Endothelial cell of umbilical vein (primary cell): ENCODE results near the gene JARID2. TPM values are rescaled to one million over a fixed set of nuclear protein-coding genes. Genes with fewer than 3 reads are reported as not detected.

ENCODE experiments used
- BruUV-seq: library from RNA; stranded (reverse); fragments of 400-500 nt; replicated peaks from 2 replicates; lab custom pipeline; 2021; lab: Mats Ljungman, UMichigan
- CTCF ChIA-PET: fragments of 300-600, 350-600 bp; sonication (Branson Sonifier 250); formaldehyde crosslinking; loops from one replicate; lab custom pipeline; 2021; ENCODE audit warnings: antibody characterized with exemption, inconsistent platforms; lab: Charles Lee
- POLR2A ChIA-PET: fragments of 300-600, 350-600 bp; sonication (Branson Sonifier 250); formaldehyde crosslinking; loops from one replicate; lab custom pipeline; 2021; ENCODE audit warnings: antibody characterized with exemption, inconsistent platforms; lab: Charles Lee
- DNase-seq: peaks from one replicate; pipeline ENCODE4 v3.0.0-alpha.2; 2011; ENCODE audit warnings: low read depth, low spot score
- FAIRE-seq: peaks from 2 replicates; lab custom pipeline; 2011; peaks lifted over from hg19 to GRCh38; lab: Jason Lieb, UNC
- H2AFZ ChIP-seq: 2 replicates; pipeline ENCODE4 v1.6.0; 2012; ENCODE audit warnings: low read depth, low read length, control low read depth, inconsistent platforms
- H3K27ac ChIP-seq: 2 replicates; pipeline ENCODE4 v1.5.1; 2011; ENCODE audit warnings: low read depth, mild to moderate bottlenecking, control low read depth, low read length, moderate library complexity; ENCODE audit not compliant: insufficient read depth
- H3K27me3 ChIP-seq, 2 experiments: 2 replicates each; pipeline versions ENCODE4 v1.6.0 to v1.6.1; 2011; ENCODE audit warnings: low read length in 2 of 2, mixed read lengths in 1 of 2; ENCODE audit not compliant: control insufficient read depth in 2 of 2, insufficient read depth in 2 of 2
- H3K36me3 ChIP-seq, 2 experiments: 2 replicates in 1 of 2; 3 replicates in 1 of 2; pipeline ENCODE4 v1.5.1; 2011; ENCODE audit warnings: low read length in 2 of 2, mild to moderate bottlenecking in 1 of 2, moderate library complexity in 1 of 2; ENCODE audit not compliant: control insufficient read depth in 2 of 2, insufficient read depth in 2 of 2; ENCODE audit errors: extremely low read depth in 1 of 2
- H3K4me1 ChIP-seq: 3 replicates; pipeline ENCODE4 v1.5.1; 2011; ENCODE audit warnings: mild to moderate bottlenecking, low read length; ENCODE audit not compliant: control insufficient read depth, insufficient read depth; ENCODE audit errors: extremely low read depth
- H3K4me2 ChIP-seq: 2 replicates; pipeline ENCODE4 v1.6.1; 2011; ENCODE audit warnings: low read length, control low read depth, mixed read lengths; ENCODE audit not compliant: insufficient read depth
- H3K4me3 ChIP-seq, 3 experiments: fragments of 200-600 bp in 1 of 3; sonication (generic), shearing (Covaris generic) in 1 of 3; replicated peaks in 1 of 3; 2 replicates each; pipeline ENCODE4 v1.5.1; 2011 to 2016; ENCODE audit warnings: control low read depth in 3 of 3, low read length in 3 of 3, mild to moderate bottlenecking in 2 of 3, inconsistent platforms in 1 of 3, low read depth in 1 of 3, moderate library complexity in 1 of 3; ENCODE audit not compliant: insufficient read depth in 1 of 3
- H3K79me2 ChIP-seq: 2 replicates; pipeline ENCODE4 v1.6.0; 2012; ENCODE audit warnings: low read length, inconsistent platforms; ENCODE audit not compliant: control insufficient read depth, insufficient read depth
- H3K9ac ChIP-seq: replicated peaks from 2 replicates; pipeline ENCODE3; 2011; ENCODE audit warnings: low read length, control low read depth; ENCODE audit not compliant: insufficient read depth; ENCODE audit errors: extremely low read depth
- H3K9me1 ChIP-seq: replicated peaks from 3 replicates; pipeline ENCODE4 v1.6.0; 2011; ENCODE audit warnings: mild to moderate bottlenecking, low read length; ENCODE audit not compliant: control insufficient read depth, insufficient read depth; ENCODE audit errors: extremely low read depth
- H3K9me3 ChIP-seq: replicated peaks from 2 replicates; pipeline ENCODE4 v1.5.1; 2012; ENCODE audit warnings: low read length, inconsistent platforms; ENCODE audit not compliant: control insufficient read depth, insufficient read depth
- H4K20me1 ChIP-seq: replicated peaks from 2 replicates; pipeline ENCODE3; 2011; ENCODE audit warnings: mild to moderate bottlenecking, low read length; ENCODE audit not compliant: control insufficient read depth, insufficient read depth; ENCODE audit errors: extremely low read depth
- EZH2 ChIP-seq: IDR thresholded peaks from 2 replicates; pipeline ENCODE4 v1.6.1; 2012; ENCODE audit warnings: borderline replicate concordance, low read depth, mild to moderate bottlenecking, moderate library complexity, low read length, inconsistent platforms; ENCODE audit not compliant: severe bottlenecking
- FOS ChIP-seq: IDR thresholded peaks from 2 replicates; pipeline ENCODE4 v1.6.1; 2011; ENCODE audit warnings: mild to moderate bottlenecking, low read length, moderate library complexity, borderline replicate concordance; ENCODE audit not compliant: insufficient read depth
- GATA2 ChIP-seq: IDR thresholded peaks from 2 replicates; pipeline ENCODE4 v1.7.0; 2011; ENCODE audit warnings: low read depth, mild to moderate bottlenecking, moderate library complexity, mixed read lengths, low read length; ENCODE audit not compliant: insufficient read length, insufficient read depth
- JUN ChIP-seq: IDR thresholded peaks from 2 replicates; pipeline ENCODE4 v1.6.1; 2011; ENCODE audit warnings: borderline replicate concordance, low read depth; ENCODE audit not compliant: insufficient read length, insufficient read depth
- MYC ChIP-seq: IDR thresholded peaks from one replicate; pipeline ENCODE4 v1.6.1; 2011; ENCODE audit warnings: mild to moderate bottlenecking, low read depth, low read length
- POLR2A ChIP-seq: IDR thresholded peaks from 2 replicates; pipeline ENCODE4 v1.6.1; 2012; ENCODE audit warnings: low read depth, mild to moderate bottlenecking, control low read depth, low read length
- POLR2AphosphoS5 ChIP-seq: IDR thresholded peaks from 2 replicates; pipeline ENCODE4 v1.6.1; 2012; ENCODE audit warnings: low read depth, mild to moderate bottlenecking, control low read depth, low read length, moderate library complexity; ENCODE audit not compliant: insufficient read depth
- dilution Hi-C: fragments of 300-500 bp; cut with MboI; formaldehyde crosslinking; loops from one replicate; pipeline ENCODE4 v1.15.0; 2019; ENCODE audit warnings: low sequenced_read_pairs; ENCODE audit not compliant: extremely low pct_ligation_motif_present
- intact Hi-C: fragments of 100-400 bp; cut with micrococcal nuclease; formaldehyde crosslinking; loops from one replicate; pipeline ENCODE4 v1.10.0; 2022
- polyA plus RNA-seq, 4 experiments: library from polyadenylated mRNA; depleted of rRNA in 3 of 4; stranded (reverse) in 3 of 4; unstranded in 1 of 4; fragments of >200 nt; gene quantifications; 2 replicates each; pipeline versions ENCODE4 v1.2.1 to v1.2.3, GENCODE V29; 2011 to 2012; ENCODE audit warnings: missing spikeins in 1 of 4
- total RNA-seq: library from RNA; stranded (reverse); gene quantifications from 2 replicates; pipeline ENCODE4 v1.2.3, GENCODE V29; 2021
- TF ChIP-seq, protein P1 (sequence below): IDR thresholded peaks from 2 replicates; pipeline ENCODE4 v1.6.1; 2011; ENCODE audit not compliant: insufficient read depth, insufficient read length
- TF ChIP-seq, protein P2 (sequence below), 2 donors: IDR thresholded peaks; 1 replicate in 1 of 2; 2 replicates in 1 of 2; pipeline ENCODE4 v1.5.1; 2011; ENCODE audit warnings: low read length in 2 of 2, mild to moderate bottlenecking in 2 of 2, moderate library complexity in 2 of 2, control low read depth in 1 of 2, inconsistent platforms in 1 of 2, low read depth in 1 of 2; ENCODE audit not compliant: insufficient read depth in 1 of 2; ENCODE audit errors: extremely low read depth in 1 of 2

JARID2 gene
- total and polyA plus RNA-seq, 2 donors (not counting 3 experiments of a cell fraction or from before 2014, with no cell fraction given): 2.9 to 10.6 TPM

DNA sequence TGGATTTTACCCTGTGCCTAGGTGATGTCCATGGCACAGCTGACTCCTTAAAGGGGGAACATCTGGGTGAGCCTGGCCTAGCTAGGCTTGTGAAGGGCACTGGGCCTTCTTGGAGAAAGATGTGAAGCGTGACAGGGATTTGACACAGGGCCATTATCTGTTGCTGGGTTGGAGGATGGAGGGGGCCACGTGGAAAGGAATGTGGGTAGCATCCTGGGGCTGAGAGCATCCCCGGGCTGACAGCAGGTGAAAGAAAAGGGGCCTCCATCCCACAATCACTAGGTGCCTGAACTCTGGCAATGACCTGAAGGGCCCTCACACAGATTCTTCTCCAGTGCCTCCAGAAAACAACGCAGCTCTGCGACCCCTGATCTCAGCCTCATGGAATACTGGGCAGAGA is 292.2 kb downstream of the JARID2 start:
- H3K4me1 ChIP-seq: no peaks in the 10 kb centered on the region
- TF ChIP-seq, protein P1, sequence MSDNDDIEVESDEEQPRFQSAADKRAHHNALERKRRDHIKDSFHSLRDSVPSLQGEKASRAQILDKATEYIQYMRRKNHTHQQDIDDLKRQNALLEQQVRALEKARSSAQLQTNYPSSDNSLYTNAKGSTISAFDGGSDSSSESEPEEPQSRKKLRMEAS: no peak
- TF ChIP-seq FOS: no peak
- TF ChIP-seq POLR2A: no peak
- H3K27me3 ChIP-seq: no peaks in the 10 kb centered on the region
- no peaks in the 10 kb centered on the region for H4K20me1 ChIP-seq
- dilution Hi-C loops (no loop called here), intact Hi-C loops (no loop called here)
- ChIA-PET CTCF (no interaction called here), POLR2A (no interaction called here)
- H3K9me1 ChIP-seq: no peaks in the 10 kb centered on the region
- FAIRE-seq (no peak), DNase-seq (no peak)
- no peak overlapping the region for H3K4me2 ChIP-seq
- no TSS peak for BruUV-seq
- no peak overlapping the region for H3K4me3 ChIP-seq
- H3K27ac ChIP-seq: no peak overlapping the region
- no peak overlapping the region for H2AFZ ChIP-seq
- H3K9me3 ChIP-seq: no peaks in the 10 kb centered on the region
- no peaks in the 10 kb centered on the region for H3K79me2 ChIP-seq
- no peak overlapping the region for H3K9ac ChIP-seq
- no peaks in the 10 kb centered on the region for H3K36me3 ChIP-seq

DNA sequence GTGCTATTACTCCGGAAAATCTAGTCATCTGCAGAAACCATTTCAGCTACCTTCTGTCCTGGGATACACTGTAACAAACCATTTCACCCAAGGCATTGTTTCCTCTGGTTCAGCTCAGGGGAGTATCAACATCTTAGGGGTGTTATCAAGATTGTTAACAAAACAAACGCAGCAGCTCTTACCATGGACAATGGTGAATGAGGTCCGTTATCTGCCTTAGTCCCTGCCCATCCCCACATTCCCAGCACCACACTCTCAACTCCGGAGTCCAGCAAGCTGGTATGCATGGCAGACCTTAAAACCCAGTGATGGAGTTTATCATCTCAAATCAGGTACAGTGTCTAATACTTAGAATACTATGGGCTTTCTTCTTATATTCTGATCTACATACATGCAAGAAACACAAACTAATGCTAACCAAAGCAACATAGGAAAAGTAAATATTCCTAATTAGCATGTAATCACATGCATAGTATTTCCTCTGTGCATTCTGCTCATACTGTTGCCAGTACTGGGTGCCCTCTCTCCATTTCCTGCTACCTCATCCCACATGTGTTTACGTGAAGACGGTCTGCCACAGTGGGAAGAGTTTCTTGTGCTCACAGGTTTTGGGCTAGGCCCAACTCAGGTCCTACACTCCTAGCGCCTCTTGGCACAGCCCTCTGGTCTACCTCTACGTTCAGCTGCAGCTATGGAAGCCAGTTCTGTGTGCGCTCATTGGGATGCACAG is 293.1 kb downstream of the JARID2 start:
- no peaks in the 10 kb centered on the region for H3K36me3 ChIP-seq
- no peaks in the 10 kb centered on the region for H4K20me1 ChIP-seq
- intact Hi-C loops: no loop called here
- no peaks in the 10 kb centered on the region for H3K4me1 ChIP-seq
- no peak for FAIRE-seq
- CTCF ChIA-PET: no interaction called here
- TF ChIP-seq, protein P1: no peak
- TF ChIP-seq POLR2A (no peak), JUN (no peak), POLR2AphosphoS5 (no peak), FOS (no peak), EZH2 (no peak), MYC (no peak), GATA2 (no peak)
- TF ChIP-seq, protein P2, sequence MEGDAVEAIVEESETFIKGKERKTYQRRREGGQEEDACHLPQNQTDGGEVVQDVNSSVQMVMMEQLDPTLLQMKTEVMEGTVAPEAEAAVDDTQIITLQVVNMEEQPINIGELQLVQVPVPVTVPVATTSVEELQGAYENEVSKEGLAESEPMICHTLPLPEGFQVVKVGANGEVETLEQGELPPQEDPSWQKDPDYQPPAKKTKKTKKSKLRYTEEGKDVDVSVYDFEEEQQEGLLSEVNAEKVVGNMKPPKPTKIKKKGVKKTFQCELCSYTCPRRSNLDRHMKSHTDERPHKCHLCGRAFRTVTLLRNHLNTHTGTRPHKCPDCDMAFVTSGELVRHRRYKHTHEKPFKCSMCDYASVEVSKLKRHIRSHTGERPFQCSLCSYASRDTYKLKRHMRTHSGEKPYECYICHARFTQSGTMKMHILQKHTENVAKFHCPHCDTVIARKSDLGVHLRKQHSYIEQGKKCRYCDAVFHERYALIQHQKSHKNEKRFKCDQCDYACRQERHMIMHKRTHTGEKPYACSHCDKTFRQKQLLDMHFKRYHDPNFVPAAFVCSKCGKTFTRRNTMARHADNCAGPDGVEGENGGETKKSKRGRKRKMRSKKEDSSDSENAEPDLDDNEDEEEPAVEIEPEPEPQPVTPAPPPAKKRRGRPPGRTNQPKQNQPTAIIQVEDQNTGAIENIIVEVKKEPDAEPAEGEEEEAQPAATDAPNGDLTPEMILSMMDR (IDR thresholded peaks at IDR 0.05; ENCODE audit: extremely low read depth in 1 of 2, insufficient read depth in 1 of 2, low read depth in 1 of 2, low read length in 2 of 2): no peak
- no peak overlapping the region for H3K4me3 ChIP-seq
- H3K4me2 ChIP-seq: no peak overlapping the region
- no peak overlapping the region for H3K9ac ChIP-seq
- BruUV-seq: no TSS peak
- dilution Hi-C loops: no loop called here
- no peak overlapping the region for H3K27ac ChIP-seq
- no peaks in the 10 kb centered on the region for H3K27me3 ChIP-seq
- H3K9me1 ChIP-seq: no peaks in the 10 kb centered on the region
- H3K9me3 ChIP-seq: no peaks in the 10 kb centered on the region
- no peak overlapping the region for H2AFZ ChIP-seq
- no peak for DNase-seq
- POLR2A ChIA-PET: no interaction called here
- no peaks in the 10 kb centered on the region for H3K79me2 ChIP-seq
